DND-41 (cell line): ENCODE measurements around the gene DPF3.

Experiments used
- ATAC-seq: fragments of 200-7000 bp; cut with Tn5 transposase; 3 replicates; pipeline ENCODE4 v1.9.1; 2021; ENCODE audit warnings: low read depth; ENCODE audit not compliant: insufficient read depth
- DNase-seq: peaks from one replicate; pipeline ENCODE4 v3.0.0-alpha.2; 2020
- H2AFZ ChIP-seq: 2 replicates; pipeline ENCODE4 v1.6.0; 2012; ENCODE audit warnings: low read depth, low read length
- H3K27ac ChIP-seq: 2 replicates; pipeline ENCODE4 v1.5.1; 2012; ENCODE audit warnings: low read length, inconsistent platforms
- H3K27me3 ChIP-seq: fragments of 200-600 bp; sonication (generic); 2 replicates; pipeline ENCODE4 v1.6.0; 2012; ENCODE audit warnings: low read length, mild to moderate bottlenecking, inconsistent platforms; ENCODE audit not compliant: insufficient read depth, poor library complexity
- H3K36me3 ChIP-seq: 2 replicates; pipeline ENCODE4 v1.5.1; 2012; ENCODE audit warnings: low read length, inconsistent platforms; ENCODE audit not compliant: insufficient read depth
- H3K4me1 ChIP-seq: 2 replicates; pipeline ENCODE4 v1.5.1; 2012; ENCODE audit warnings: mild to moderate bottlenecking, low read length; ENCODE audit not compliant: insufficient read depth
- H3K4me2 ChIP-seq: 2 replicates; pipeline ENCODE4 v1.6.0; 2012; ENCODE audit warnings: mild to moderate bottlenecking, moderate library complexity, low read length, inconsistent platforms; ENCODE audit not compliant: insufficient read depth
- H3K4me3 ChIP-seq, 2 experiments: fragments of 200-600 bp in 1 of 2; shearing (Covaris generic) in 1 of 2; 2 replicates each; pipeline ENCODE4 v1.5.1; 2012 to 2016; ENCODE audit warnings: inconsistent platforms in 2 of 2, low read length in 2 of 2, mild to moderate bottlenecking in 2 of 2, low read depth in 1 of 2, moderate library complexity in 1 of 2
- H3K79me2 ChIP-seq: 2 replicates; pipeline ENCODE4 v1.6.0; 2012; ENCODE audit warnings: low read length, inconsistent platforms; ENCODE audit not compliant: insufficient read depth
- H3K9ac ChIP-seq: 2 replicates; pipeline ENCODE4 v1.6.0; 2012; ENCODE audit warnings: low read depth, mild to moderate bottlenecking, inconsistent platforms, low read length, moderate library complexity
- H3K9me3 ChIP-seq: 2 replicates; pipeline ENCODE4 v1.5.1; 2012; ENCODE audit warnings: low read length, moderate library complexity, mild to moderate bottlenecking, inconsistent platforms; ENCODE audit not compliant: insufficient read depth, severe bottlenecking
- H4K20me1 ChIP-seq: 2 replicates; pipeline ENCODE4 v1.6.0; 2012; ENCODE audit warnings: low read length; ENCODE audit not compliant: insufficient read depth
- CTCF ChIP-seq: IDR thresholded peaks from 2 replicates; pipeline ENCODE4 v1.5.1; 2012; ENCODE audit warnings: borderline replicate concordance, low read length, moderate library complexity, mild to moderate bottlenecking; ENCODE audit not compliant: poor library complexity, severe bottlenecking; ENCODE audit errors: extremely low read depth
- EZH2 ChIP-seq: IDR thresholded peaks from 3 replicates; pipeline ENCODE4 v1.6.1; 2012; ENCODE audit warnings: borderline replicate concordance, low read depth, mild to moderate bottlenecking, moderate library complexity, low read length, inconsistent platforms; ENCODE audit not compliant: severe bottlenecking

DPF3 gene

GRCh38 chr14:72893636-72894322 is at the start of gene DPF3:
DPF3 (minus strand) TSS chr14:72894101; CDS start chr14:72894088, 13 bp downstream.
- H3K27me3 ChIP-seq: peaks cover 40% of the 10 kb centered on the region
- DNase-seq (peak; percentile 94), ATAC-seq (peak; percentile 99)
- H3K4me2 ChIP-seq: peak within 1 kb of the TSS; percentile 96
- H3K4me1 ChIP-seq: peaks cover 24% of the 10 kb centered on the region
- no peaks in the 10 kb centered on the region for H3K9me3 ChIP-seq
- H3K36me3 ChIP-seq: no peaks in the 10 kb centered on the region
- TF ChIP-seq CTCF (no peak), EZH2 (no peak)
- H3K79me2 ChIP-seq: no peaks in the 10 kb centered on the region
- peak within 1 kb of the TSS; percentile 68 for H3K9ac ChIP-seq
- H3K4me3 ChIP-seq: peak within 1 kb of the TSS; percentile 92 to 98
- H3K27ac ChIP-seq: peak within 1 kb of the TSS; percentile 66
- H4K20me1 ChIP-seq: no peaks in the 10 kb centered on the region; the same call in 1 of the 2 replicates
- H2AFZ ChIP-seq: peak within 1 kb of the TSS; percentile 98

GRCh38 chr14:72942934-72943333 is 49.0 kb upstream of the DPF3 start:
- DNase-seq: no peak
- H3K36me3 ChIP-seq: peaks cover 26% of the 10 kb centered on the region

GRCh38 chr14:72941286-72941985 is 47.5 kb upstream of the DPF3 start:
- no peak overlapping the region for H2AFZ ChIP-seq
- DNase-seq: no peak
- no peaks in the 10 kb centered on the region for H3K79me2 ChIP-seq
- no peak overlapping the region for H3K27ac ChIP-seq
- TF ChIP-seq EZH2 (no peak), CTCF (no peak)
- no peaks in the 10 kb centered on the region; the same call in 1 of the 2 replicates for H3K4me1 ChIP-seq
- no peaks in the 10 kb centered on the region for H3K9me3 ChIP-seq
- no peak for ATAC-seq
- no peaks in the 10 kb centered on the region for H4K20me1 ChIP-seq
- no peaks in the 10 kb centered on the region for H3K27me3 ChIP-seq
- no peak overlapping the region for H3K4me3 ChIP-seq
- H3K36me3 ChIP-seq: peaks cover 22% of the 10 kb centered on the region
- H3K9ac ChIP-seq: no peak overlapping the region
- H3K4me2 ChIP-seq: no peak overlapping the region

More at GRCh38 chr14:72942934-72943333, 49.0 kb upstream of the DPF3 start:
- H3K9me3 ChIP-seq: no peaks in the 10 kb centered on the region
- TF ChIP-seq EZH2 (no peak), CTCF (no peak)
- ATAC-seq: no peak
- no peak overlapping the region for H3K4me2 ChIP-seq
- H3K4me3 ChIP-seq: no peak overlapping the region
- H3K4me1 ChIP-seq: no peaks in the 10 kb centered on the region
- no peaks in the 10 kb centered on the region for H4K20me1 ChIP-seq
- no peak overlapping the region for H3K27ac ChIP-seq
- H3K9ac ChIP-seq: no peak overlapping the region
- no peaks in the 10 kb centered on the region for H3K79me2 ChIP-seq
- H2AFZ ChIP-seq: no peak overlapping the region
- no peaks in the 10 kb centered on the region for H3K27me3 ChIP-seq
